Psoas muscle (tissue), 8 donors: ENCODE measurements around the gene CXXC5. TPM values are rescaled to one million over a fixed set of nuclear protein-coding genes. Genes with fewer than 3 reads are reported as not detected.

Experiments used
- ATAC-seq, 4 donors: fragments of 200-7000 bp; cut with Tn5 transposase; one replicate each; pipeline ENCODE4 v1.9.1; 2020; ENCODE audit warnings: moderate library complexity in 3 of 4, mild to moderate bottlenecking in 2 of 4
- DNase-seq, 2 donors: peaks; one replicate each; pipeline ENCODE4 v3.0.0-alpha.2; 2020
- H3K27ac ChIP-seq: fragments of 200-600 bp; one replicate; pipeline ENCODE4 v1.8.0; 2022
- H3K27me3 ChIP-seq, 3 donors: fragments of 200-600 bp in 1 of 3; one replicate each; pipeline versions ENCODE4 v1.6.1 to v1.8.0; 2013 to 2022; ENCODE audit warnings: low read length in 2 of 3, mild to moderate bottlenecking in 2 of 3, moderate library complexity in 1 of 3; ENCODE audit not compliant: insufficient read depth in 3 of 3
- H3K36me3 ChIP-seq, 2 donors: fragments of 200-600 bp in 1 of 2; one replicate each; pipeline versions ENCODE4 v1.6.1 to v1.8.0; 2013 to 2022; ENCODE audit warnings: low read depth in 1 of 2, mild to moderate bottlenecking in 1 of 2, moderate library complexity in 1 of 2; ENCODE audit not compliant: insufficient read depth in 1 of 2
- H3K4me1 ChIP-seq: fragments of 200-600 bp; one replicate; pipeline ENCODE4 v1.8.0; 2022
- H3K4me3 ChIP-seq: fragments of 200-600 bp; one replicate; pipeline ENCODE4 v1.8.0; 2022; ENCODE audit warnings: mild to moderate bottlenecking
- H3K9me3 ChIP-seq: fragments of 200-600 bp; one replicate; pipeline ENCODE4 v1.8.0; 2022
- WGBS, 3 donors: extraction: QIAGEN DNeasy Blood & Tissue Kit; methylation state at CpG; one replicate each; pipeline versions ENCODE4 v1.1.6 to v1.1.7; 2013; 5-methylcytosine and 5-hydroxymethylcytosine counted together
- intact Hi-C, 2 donors: fragments of 100-400 bp; cut with DNase I; formaldehyde crosslinking; loops; one replicate each; pipeline versions ENCODE4 v1.11.0 to v1.14.2; 2022
- polyA plus RNA-seq, 3 donors: library from polyadenylated mRNA; stranded (reverse); fragments of 200-250 nt; gene quantifications; one replicate each; pipeline ENCODE4 v1.2.3, GENCODE V29; 2013
- total RNA-seq, 4 donors: library from RNA; stranded (reverse); fragmentation: NEBNext Ultra II Directional in 2 of 4; extraction: Animal tissue kit (Norgen Biotek cat#: 25700) in 2 of 4; gene quantifications; one replicate each; pipeline versions ENCODE4 v1.2.1 to v1.2.4, GENCODE V29; 2021 to 2023
- TF ChIP-seq, protein P1 (sequence below): fragments of 200-600 bp; IDR thresholded peaks from one replicate; pipeline ENCODE4 v1.8.0; 2022; ENCODE audit warnings: antibody characterized with exemption
- donor health status: healthy with polysubstance abuse.
- donor health status: DM: no; HTN: no; CAD: no; lungs with moderate emphysema.
- donor health status: Bipolar disorder and iron deficiency.
- donor health status: healthy.
- donor health status: DM: yes; HTN: yes; CAD: no.
- donor health status: DM: no; HTN: no; CAD: no.
- donor health status: DM: no; HTN: no; CAD: no.
- donor health status: DM: yes; HTN: yes; CAD: no.

The CXXC5 gene
- total and polyA plus RNA-seq, 7 donors = 24.5 to 88.3 (median 47.2) TPM

DNA sequence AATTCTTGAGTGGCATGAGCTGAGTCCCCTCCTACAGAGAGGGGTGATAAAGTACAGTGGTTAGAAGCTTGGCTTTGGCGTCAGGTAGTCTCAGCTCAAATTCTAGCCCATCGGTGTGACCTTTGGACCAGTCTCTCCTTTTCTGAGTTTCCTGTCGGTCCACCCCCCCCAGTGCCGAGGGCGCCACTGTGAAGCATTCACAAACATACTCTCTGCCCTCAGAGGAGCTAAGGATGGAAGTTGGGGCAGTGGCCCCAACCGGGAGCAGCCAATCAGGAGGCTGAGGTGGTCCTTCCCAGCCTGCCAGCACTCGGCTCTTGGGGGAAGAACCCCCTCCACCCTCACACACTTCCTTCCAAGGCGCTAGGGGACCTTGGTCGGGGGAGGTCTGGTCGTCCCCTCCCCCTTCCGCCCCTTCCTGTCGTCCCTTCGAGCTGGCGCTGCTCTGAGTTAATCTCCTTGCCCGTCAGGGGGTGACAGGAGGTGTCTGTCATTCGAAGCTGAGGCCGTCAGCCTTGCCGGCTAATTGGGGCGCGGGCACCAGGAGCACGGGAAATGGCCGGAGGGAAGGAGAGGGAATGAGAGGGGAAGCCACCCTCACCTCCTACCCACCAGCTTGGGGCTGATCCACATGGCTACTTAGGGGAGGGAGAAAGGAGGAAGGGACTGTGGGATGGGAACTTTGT lies 53.0 kb downstream of the CXXC5 start:
- peaks cover 27% of the 10 kb centered on the region for H3K4me1 ChIP-seq
- no peaks in the 10 kb centered on the region for H3K27me3 ChIP-seq
- ATAC-seq (no peak), DNase-seq (no peak)
- no peaks in the 10 kb centered on the region for H3K36me3 ChIP-seq
- no peak overlapping the region for H3K4me3 ChIP-seq
- WGBS, 3 donors = 56 to 64% (median 59%) methylated on average over 22 of the region's 22 CpGs
- no peak overlapping the region for H3K27ac ChIP-seq
- H3K9me3 ChIP-seq = no peaks in the 10 kb centered on the region
- TF ChIP-seq, protein P1, sequence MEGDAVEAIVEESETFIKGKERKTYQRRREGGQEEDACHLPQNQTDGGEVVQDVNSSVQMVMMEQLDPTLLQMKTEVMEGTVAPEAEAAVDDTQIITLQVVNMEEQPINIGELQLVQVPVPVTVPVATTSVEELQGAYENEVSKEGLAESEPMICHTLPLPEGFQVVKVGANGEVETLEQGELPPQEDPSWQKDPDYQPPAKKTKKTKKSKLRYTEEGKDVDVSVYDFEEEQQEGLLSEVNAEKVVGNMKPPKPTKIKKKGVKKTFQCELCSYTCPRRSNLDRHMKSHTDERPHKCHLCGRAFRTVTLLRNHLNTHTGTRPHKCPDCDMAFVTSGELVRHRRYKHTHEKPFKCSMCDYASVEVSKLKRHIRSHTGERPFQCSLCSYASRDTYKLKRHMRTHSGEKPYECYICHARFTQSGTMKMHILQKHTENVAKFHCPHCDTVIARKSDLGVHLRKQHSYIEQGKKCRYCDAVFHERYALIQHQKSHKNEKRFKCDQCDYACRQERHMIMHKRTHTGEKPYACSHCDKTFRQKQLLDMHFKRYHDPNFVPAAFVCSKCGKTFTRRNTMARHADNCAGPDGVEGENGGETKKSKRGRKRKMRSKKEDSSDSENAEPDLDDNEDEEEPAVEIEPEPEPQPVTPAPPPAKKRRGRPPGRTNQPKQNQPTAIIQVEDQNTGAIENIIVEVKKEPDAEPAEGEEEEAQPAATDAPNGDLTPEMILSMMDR = no peak
- intact Hi-C loops = no loop called here

DNA sequence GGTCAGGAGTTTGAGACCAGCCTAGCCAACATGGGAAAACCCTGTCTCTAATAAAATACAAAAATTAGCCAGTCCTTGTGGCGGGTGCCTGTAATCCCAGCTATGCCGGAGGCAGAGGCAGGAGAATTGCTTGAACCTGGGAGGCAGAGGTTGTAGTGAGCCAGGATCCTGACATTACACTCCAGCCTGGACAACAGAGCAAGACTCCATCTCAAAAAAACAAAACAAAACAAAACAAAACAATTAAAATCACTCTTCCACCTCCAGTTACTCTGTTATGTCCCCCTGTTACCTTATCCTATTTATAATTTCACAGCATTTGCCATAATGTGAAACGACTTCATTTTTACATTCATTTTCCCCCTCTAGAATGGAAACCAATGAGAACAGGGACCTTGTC lies 54.4 kb downstream of the CXXC5 start:
- Histone ChIP-seq H3K4me3 (no peak overlapping the region), H3K4me1 (peaks cover 19% of the 10 kb centered on the region), H3K27ac (no peak overlapping the region), H3K9me3 (no peaks in the 10 kb centered on the region), H3K36me3 (no peaks in the 10 kb centered on the region), H3K27me3 (no peaks in the 10 kb centered on the region)
- intact Hi-C loops = no loop called here
- 89 to 94% (median 94%) methylated on average over 3 of the region's 3 CpGs for WGBS, 3 donors
- ATAC-seq (no peak), DNase-seq (no peak)
- TF ChIP-seq, protein P1 = no peak

DNA sequence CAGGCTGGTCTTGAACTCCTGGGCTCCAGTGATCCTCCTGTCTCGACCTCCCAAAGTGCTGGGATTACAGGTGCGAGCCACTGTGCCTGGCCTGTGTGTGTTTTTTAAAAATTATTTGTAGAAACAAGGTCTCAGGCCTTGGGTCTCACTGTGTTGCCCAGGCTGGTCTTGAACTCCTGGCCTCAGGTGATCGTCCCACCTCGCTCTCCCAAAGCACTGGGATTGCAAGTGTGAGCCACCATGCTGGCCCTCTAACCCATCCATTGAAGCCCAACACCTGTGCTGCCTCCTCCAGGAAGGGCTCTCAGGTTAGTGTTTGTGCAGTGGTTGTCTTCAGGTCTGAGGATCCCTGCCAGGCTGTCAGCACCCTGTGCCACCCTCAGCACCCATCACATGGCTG lies 56.6 kb downstream of the CXXC5 start:
- WGBS, 3 donors = 95 to 98% (median 98%) methylated on average over 4 of the region's 4 CpGs
- Histone ChIP-seq H3K27me3 (peaks cover 0 to 5% (median 2%) of the 10 kb centered on the region in 3 donors), H3K4me1 (peaks cover 5% of the 10 kb centered on the region), H3K36me3 (no peaks in the 10 kb centered on the region), H3K4me3 (no peak overlapping the region), H3K27ac (no peak overlapping the region), H3K9me3 (no peaks in the 10 kb centered on the region)
- TF ChIP-seq, protein P1 = no peak
- ATAC-seq (no peak), DNase-seq (no peak)
- intact Hi-C loops = loop anchor here in 1 of 2 donors (1.0 kb wide), 1 partner anchor 59 kb away; no protein-coding TSS in a partner anchor

DNA sequence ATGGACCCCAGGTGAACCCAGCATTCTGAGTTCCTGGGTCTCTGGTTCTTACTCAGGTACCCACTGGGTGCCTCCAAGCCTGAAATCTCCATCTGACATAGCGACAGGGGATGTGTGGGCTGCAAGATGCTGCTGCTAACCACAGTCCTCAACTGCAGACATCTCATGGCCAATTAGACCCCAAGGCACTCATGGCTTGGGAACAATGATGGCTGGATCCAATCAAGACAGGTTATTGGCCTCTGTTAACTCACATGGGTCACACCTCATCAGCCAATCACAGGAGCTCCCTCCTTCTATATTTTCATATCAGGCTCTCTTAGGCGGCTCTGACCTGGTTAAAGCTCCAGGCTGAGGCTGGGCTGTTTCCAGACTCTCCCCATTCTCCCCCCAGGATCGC lies 57.0 kb downstream of the CXXC5 start:
- H3K27me3 ChIP-seq = peaks cover 0 to 10% (median 2%) of the 10 kb centered on the region in 3 donors
- no peak for ATAC-seq
- H3K4me3 ChIP-seq = no peak overlapping the region
- peaks cover 10% of the 10 kb centered on the region for H3K4me1 ChIP-seq
- TF ChIP-seq, protein P1 = no peak
- intact Hi-C loops = loop anchor here in 1 of 2 donors (1.0 kb wide), 1 partner anchor 58 kb away; no protein-coding TSS in a partner anchor
- WGBS, 3 donors = 84 to 94% (median 84%) methylated on average over 3 of the region's 3 CpGs
- no peak for DNase-seq
- H3K9me3 ChIP-seq = no peaks in the 10 kb centered on the region
- H3K27ac ChIP-seq = no peak overlapping the region
- H3K36me3 ChIP-seq = no peaks in the 10 kb centered on the region
